HEK293T (cell line): ENCODE results near the gene BRPF1.

Source experiments
- ARNT ChIP-seq: fragments of 450-650 bp; IDR thresholded peaks from 2 replicates; pipeline ENCODE4 v1.6.1; 2017; ENCODE audit warnings: mild to moderate bottlenecking
- BHLHE40 ChIP-seq: fragments of 450-650 bp; IDR thresholded peaks from 2 replicates; pipeline ENCODE4 v1.6.1; 2016; ENCODE audit warnings: mild to moderate bottlenecking, moderate library complexity, borderline replicate concordance
- CTBP1 ChIP-seq: fragments of 450-650 bp; IDR thresholded peaks from 2 replicates; pipeline ENCODE4 v1.6.1; 2016; ENCODE audit warnings: borderline replicate concordance
- ELF4 ChIP-seq: fragments of 450-650 bp; IDR thresholded peaks from 2 replicates; pipeline ENCODE4 v1.6.1; 2017; ENCODE audit warnings: antibody characterized with exemption
- FOXK2 ChIP-seq: fragments of 450-650 bp; IDR thresholded peaks from 2 replicates; pipeline ENCODE4 v1.6.1; 2016; ENCODE audit warnings: mild to moderate bottlenecking
- FOXM1 ChIP-seq: fragments of 450-650 bp; IDR thresholded peaks from 2 replicates; pipeline ENCODE4 v1.6.1; 2017; ENCODE audit warnings: mild to moderate bottlenecking, borderline replicate concordance
- HDGF ChIP-seq: fragments of 450-650 bp; IDR thresholded peaks from 2 replicates; pipeline ENCODE4 v1.6.1; 2017; ENCODE audit warnings: antibody characterized with exemption, borderline replicate concordance
- L3MBTL2 ChIP-seq: fragments of 450-650 bp; conservative IDR thresholded peaks from 2 replicates; pipeline ENCODE4 v1.6.1; 2016; ENCODE audit warnings: mild to moderate bottlenecking
- LEF1 ChIP-seq: fragments of 450-650 bp; IDR thresholded peaks from 2 replicates; pipeline ENCODE4 v1.6.1; 2017; ENCODE audit warnings: mild to moderate bottlenecking, borderline replicate concordance
- SP1 ChIP-seq: fragments of 450-650 bp; IDR thresholded peaks from 2 replicates; pipeline ENCODE4 v1.6.1; 2017
- SUZ12 ChIP-seq: fragments of 450-650 bp; IDR thresholded peaks from 2 replicates; pipeline ENCODE4 v1.6.1; 2016; ENCODE audit warnings: mild to moderate bottlenecking
- TARDBP ChIP-seq: fragments of 450-650 bp; IDR thresholded peaks from 2 replicates; pipeline ENCODE4 v1.6.1; 2016
- ZNF384 ChIP-seq: fragments of 450-650 bp; IDR thresholded peaks from 2 replicates; pipeline ENCODE4 v1.6.1; 2016
- TF ChIP-seq, protein P1 (sequence below): fragments of 450-650 bp; IDR thresholded peaks from 2 replicates; pipeline ENCODE4 v1.6.1; 2016

DNA sequence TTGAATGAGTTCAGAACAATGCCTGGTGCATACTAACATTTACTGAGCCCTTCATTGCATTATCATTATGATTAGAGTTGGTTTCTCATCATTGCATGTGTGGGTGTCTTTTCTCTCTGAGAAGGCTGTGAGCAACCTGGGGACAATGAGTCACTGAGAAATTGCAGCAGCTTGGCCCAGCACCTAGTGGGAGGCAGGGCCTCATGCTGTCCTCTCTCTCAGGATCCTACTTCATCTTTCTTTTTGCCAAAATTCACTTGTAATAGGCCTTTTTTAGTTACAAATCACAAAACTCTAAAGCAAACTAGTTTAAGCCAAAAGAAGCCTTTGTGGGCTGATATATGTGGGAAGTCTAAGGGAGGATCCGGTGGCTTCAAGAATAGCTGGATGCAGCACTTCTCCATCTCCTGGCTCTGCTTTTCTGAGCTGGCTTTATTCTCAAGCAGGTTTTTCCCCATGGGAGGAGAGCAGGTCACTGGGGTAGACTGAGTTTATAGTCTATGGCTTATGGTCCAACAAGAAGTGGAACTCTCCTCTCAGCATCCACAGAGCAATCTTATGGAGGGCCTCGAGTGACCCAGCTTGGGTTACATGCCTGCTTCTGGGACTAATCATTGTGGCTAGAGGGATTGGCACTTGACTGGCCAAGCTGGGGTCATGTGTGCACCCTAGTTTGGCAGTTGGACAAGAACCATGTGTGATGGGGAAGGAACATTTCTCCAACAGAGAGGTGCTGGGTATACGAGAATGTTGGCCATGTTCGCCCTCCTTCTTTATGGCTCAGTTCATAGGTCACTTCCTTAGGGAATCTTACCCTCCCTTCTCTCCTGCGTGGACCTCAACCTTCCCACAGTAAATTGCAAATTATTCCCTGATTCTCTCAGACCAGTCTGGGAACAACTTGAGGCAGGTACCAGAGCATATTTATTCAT, 46.9 kb downstream of the BRPF1 start:
- TF ChIP-seq ARNT (no peak), FOXK2 (no peak), FOXM1 (no peak), SP1 (no peak), ELF4 (no peak), L3MBTL2 (no peak), HDGF (no peak), TARDBP (no peak), BHLHE40 (no peak), SUZ12 (no peak), LEF1 (no peak), ZNF384 (no peak), CTBP1 (no peak)
- TF ChIP-seq, protein P1, sequence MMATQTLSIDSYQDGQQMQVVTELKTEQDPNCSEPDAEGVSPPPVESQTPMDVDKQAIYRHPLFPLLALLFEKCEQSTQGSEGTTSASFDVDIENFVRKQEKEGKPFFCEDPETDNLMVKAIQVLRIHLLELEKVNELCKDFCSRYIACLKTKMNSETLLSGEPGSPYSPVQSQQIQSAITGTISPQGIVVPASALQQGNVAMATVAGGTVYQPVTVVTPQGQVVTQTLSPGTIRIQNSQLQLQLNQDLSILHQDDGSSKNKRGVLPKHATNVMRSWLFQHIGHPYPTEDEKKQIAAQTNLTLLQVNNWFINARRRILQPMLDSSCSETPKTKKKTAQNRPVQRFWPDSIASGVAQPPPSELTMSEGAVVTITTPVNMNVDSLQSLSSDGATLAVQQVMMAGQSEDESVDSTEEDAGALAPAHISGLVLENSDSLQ: no peak
